ENCODE results near the gene GRK5. TPM values are rescaled to one million over a fixed set of nuclear protein-coding genes. Genes with fewer than 3 reads are reported as not detected.

The GRK5 gene
- total RNA-seq, 1 experiment from 2014 or later: 1.5 TPM

- no peak for DNase-seq (ENCODE audit: low read depth)
Measured at GRCh38 chr10:119360181-119360921, 153.0 kb downstream of the GRK5 start.

GRCh38 chr10:119361037-119361436, 153.7 kb downstream of the GRK5 start:
- DNase-seq (ENCODE audit: low read depth): no peak

GRCh38 chr10:119362122-119362521, 154.8 kb downstream of the GRK5 start:
- no peak for DNase-seq (ENCODE audit: low read depth)

- peak; percentile 26 for DNase-seq (ENCODE audit: low read depth)
Measured at GRCh38 chr10:119364645-119365600, 157.6 kb downstream of the GRK5 start.

GRCh38 chr10:119365773-119366599, 158.6 kb downstream of the GRK5 start:
- no peak for DNase-seq (ENCODE audit: low read depth)

GRCh38 chr10:119367841-119368549, 160.6 kb downstream of the GRK5 start:
- no peak for DNase-seq (ENCODE audit: low read depth)

GRCh38 chr10:119368581-119368980, 161.2 kb downstream of the GRK5 start:
- DNase-seq (ENCODE audit: low read depth): no peak

GRCh38 chr10:119368991-119369869, 161.9 kb downstream of the GRK5 start:
- peak; percentile 33 for DNase-seq (ENCODE audit: low read depth)

GRCh38 chr10:119370111-119370741, 162.9 kb downstream of the GRK5 start:
- DNase-seq (ENCODE audit: low read depth): peak; percentile 86

GRCh38 chr10:119370972-119371703, 163.8 kb downstream of the GRK5 start:
- no peak for DNase-seq (ENCODE audit: low read depth)

GRCh38 chr10:119371704-119372663, 164.6 kb downstream of the GRK5 start:
- no peak for DNase-seq (ENCODE audit: low read depth)

- DNase-seq (ENCODE audit: low read depth): no peak
Measured at GRCh38 chr10:119373294-119374102, 166.1 kb downstream of the GRK5 start.

GRCh38 chr10:119374236-119374635, 166.9 kb downstream of the GRK5 start:
- DNase-seq (ENCODE audit: low read depth): no peak

- DNase-seq (ENCODE audit: low read depth): peak; percentile 72
Measured at GRCh38 chr10:119375574-119376272, 168.4 kb downstream of the GRK5 start.

- no peak for DNase-seq (ENCODE audit: low read depth)
Measured at GRCh38 chr10:119377451-119377957, 170.1 kb downstream of the GRK5 start.

All from LHCN-M2 (cell line).